Renal cortex interstitium (tissue), 3 donors: ENCODE measurements around the gene OR10A4. TPM values are rescaled to one million over a fixed set of nuclear protein-coding genes. Genes with fewer than 3 reads are reported as not detected.

Experiments
- polyA plus RNA-seq, 3 donors: library from polyadenylated mRNA; unstranded; fragments of 120-200 nt; gene quantifications; one replicate each; pipeline ENCODE4 v1.2.1, GENCODE V29; 2013; ENCODE audit not compliant: insufficient read length in 3 of 3

The OR10A4 gene
- polyA plus RNA-seq, 3 donors, result not detected

Other genes with a start within 250 kb of the OR10A4 start
- 10 to 100 TPM; 29.1 to 43.4 (median 34.7) TPM for gene DCHS1, start 220.8 kb upstream of the OR10A4 start, polyA plus RNA-seq
- 10 to 100 TPM; 62.5 to 71.5 (median 69.2) TPM for gene MRPL17, start 193.3 kb upstream of the OR10A4 start, polyA plus RNA-seq
- gene OR2AG2, start 104.6 kb upstream of the OR10A4 start, polyA plus RNA-seq, result under 1 TPM in 2 of 3 donors, not detected in 1; 0.09 to 0.12 TPM
- under 1 TPM in 1 of 3 donors, not detected in 2; 0.09 TPM for gene OR2AG1, start 93.6 kb upstream of the OR10A4 start, polyA plus RNA-seq
- gene OR6A2, start 76.9 kb upstream of the OR10A4 start, polyA plus RNA-seq, result under 1 TPM in 2 of 3 donors, not detected in 1; 0.03 to 0.05 TPM
- gene OR10A5, start 30.9 kb upstream of the OR10A4 start, polyA plus RNA-seq, result not detected
- under 1 TPM in 1 of 3 donors, not detected in 2; 0.03 TPM for gene OR10A2, start 13.6 kb upstream of the OR10A4 start, polyA plus RNA-seq
- gene OR2D2, start 15.9 kb downstream of the OR10A4 start, polyA plus RNA-seq, result not detected
- not detected for gene OR2D3, start 44.4 kb downstream of the OR10A4 start, polyA plus RNA-seq
- 1 to 10 TPM; 2.5 to 3.3 (median 3.0) TPM for gene ZNF215, start 49.8 kb downstream of the OR10A4 start, polyA plus RNA-seq
- gene ZNF214, start 143.7 kb downstream of the OR10A4 start, polyA plus RNA-seq, result 10 to 100 TPM; 12.3 to 13.1 (median 12.7) TPM
- 1 to 10 TPM in 1 of 3 donors, under 1 TPM in 2; 0.67 to 1.1 (median 0.68) TPM for gene NLRP14, start 143.9 kb downstream of the OR10A4 start, polyA plus RNA-seq
- under 1 TPM in 2 of 3 donors, not detected in 1; 0.10 to 0.18 TPM for gene RBMXL2, start 212.4 kb downstream of the OR10A4 start, polyA plus RNA-seq